Naive thymus-derived CD4-positive, alpha-beta T cell (primary cell): ENCODE data around the gene ANO4. TPM values are rescaled to one million over a fixed set of nuclear protein-coding genes. Genes with fewer than 3 reads are reported as not detected.

Experiments
- ATAC-seq: fragments of 150-1000 bp; cut with Tn5 transposase; 2 replicates; pipeline ENCODE4 v1.10.0; 2021; ENCODE audit warnings: mild to moderate bottlenecking, moderate library complexity
- CTCF ChIA-PET: fragments of 350-600 bp; sonication (Branson Sonifier 250); formaldehyde crosslinking; loops from one replicate; lab custom pipeline; 2021; ENCODE audit warnings: antibody characterized with exemption; lab: Charles Lee
- POLR2A ChIA-PET: fragments of 350-600 bp; sonication (Branson Sonifier 250); formaldehyde crosslinking; loops from one replicate; lab custom pipeline; 2021; ENCODE audit warnings: antibody characterized with exemption, inconsistent platforms; lab: Charles Lee
- DNase-seq, 9 donors: peaks; one replicate each; pipeline versions ENCODE4 v3.0.0 to v3.0.0-alpha.2; 2020 to 2022; ENCODE audit warnings: mixed read lengths in 1 of 9
- H3K27ac ChIP-seq: one replicate; pipeline ENCODE4 v1.7.0; 2013; ENCODE audit warnings: mild to moderate bottlenecking, low read depth, low read length, moderate library complexity
- H3K27me3 ChIP-seq, 2 donors: one replicate each; pipeline ENCODE4 v1.7.0; 2013; ENCODE audit warnings: low read length in 2 of 2, mild to moderate bottlenecking in 2 of 2, moderate library complexity in 2 of 2; ENCODE audit not compliant: control insufficient read depth in 2 of 2, insufficient read depth in 2 of 2
- H3K36me3 ChIP-seq, 3 experiments: 1 replicate in 2 of 3; 2 replicates in 1 of 3; pipeline ENCODE4 v1.7.0; 2013; ENCODE audit warnings: low read length in 3 of 3, mild to moderate bottlenecking in 3 of 3, moderate library complexity in 1 of 3; ENCODE audit not compliant: insufficient read depth in 3 of 3, control insufficient read depth in 2 of 3
- H3K4me1 ChIP-seq, 2 donors: one replicate each; pipeline ENCODE4 v1.7.0; 2013; ENCODE audit warnings: low read length in 2 of 2, mild to moderate bottlenecking in 2 of 2, moderate library complexity in 1 of 2; ENCODE audit not compliant: control insufficient read depth in 2 of 2, insufficient read depth in 2 of 2
- H3K4me3 ChIP-seq: 2 replicates; pipeline ENCODE4 v1.7.0; 2013; ENCODE audit warnings: mild to moderate bottlenecking, low read length
- H3K9me3 ChIP-seq, 3 experiments: 1 replicate in 2 of 3; 2 replicates in 1 of 3; pipeline ENCODE4 v1.7.0; 2013; ENCODE audit warnings: low read length in 3 of 3; ENCODE audit not compliant: control insufficient read depth in 2 of 3
- H3K27ac Mint-ChIP-seq, 9 donors: one replicate each; pipeline ENCODE4 v1.8.0; 2020 to 2022; ENCODE audit warnings: mixed read lengths in 9 of 9, mild to moderate bottlenecking in 8 of 9, moderate library complexity in 5 of 9, inconsistent platforms in 2 of 9
- H3K27me3 Mint-ChIP-seq, 5 donors: one replicate each; pipeline ENCODE4 v1.8.0; 2021 to 2022; ENCODE audit warnings: mixed read lengths in 5 of 5, mild to moderate bottlenecking in 1 of 5
- H3K36me3 Mint-ChIP-seq, 5 donors: one replicate each; pipeline ENCODE4 v1.8.0; 2020 to 2022; ENCODE audit warnings: mixed read lengths in 5 of 5, mild to moderate bottlenecking in 3 of 5, inconsistent platforms in 1 of 5
- H3K4me1 Mint-ChIP-seq, 7 donors: one replicate each; pipeline ENCODE4 v1.8.0; 2020 to 2022; ENCODE audit warnings: mixed read lengths in 7 of 7, mild to moderate bottlenecking in 3 of 7, inconsistent platforms in 1 of 7
- H3K4me3 Mint-ChIP-seq, 10 donors: one replicate each; pipeline ENCODE4 v1.8.0; 2020 to 2022; ENCODE audit warnings: mild to moderate bottlenecking in 10 of 10, mixed read lengths in 10 of 10, moderate library complexity in 6 of 10, inconsistent platforms in 2 of 10
- H3K9me3 Mint-ChIP-seq, 11 donors: one replicate each; pipeline ENCODE4 v1.8.0; 2020 to 2022; ENCODE audit warnings: mixed read lengths in 11 of 11, mild to moderate bottlenecking in 4 of 11, inconsistent platforms in 1 of 11, moderate library complexity in 1 of 11
- intact Hi-C, 2 donors: fragments of 100-400 bp; cut with micrococcal nuclease; formaldehyde crosslinking; loops; one replicate each; pipeline ENCODE4 v1.15.1; 2023
- polyA plus RNA-seq, 2 donors: library from polyadenylated mRNA; unstranded; fragments of 300-500 nt; fragmentation: Illumina TruSeq; gene quantifications; one replicate each; pipeline ENCODE4 v1.2.3, GENCODE V29; 2021
- total RNA-seq, 6 experiments: library from RNA in 5 of 6; stranded (reverse) in 5 of 6; gene quantifications; 1 replicate in 5 of 6; 2 replicates in 1 of 6; pipeline ENCODE4 v1.2.3 and lab custom pipeline; 2021 to 2026

The ANO4 gene
- total and polyA plus RNA-seq, 7 experiments from 2014 or later = not detected

- Mint-ChIP-seq H3K4me3 (no peak overlapping the region), H3K27ac (no peak overlapping the region), H3K27me3 (no peaks in the 10 kb centered on the region), H3K4me1 (no peaks in the 10 kb centered on the region), H3K9me3 (peaks cover 11 to 46% (median 27%) of the 10 kb centered on the region in 11 donors), H3K36me3 (peaks cover 0 to 10% (median 0%) of the 10 kb centered on the region in 5 donors)
- H3K4me1 ChIP-seq = no peaks in the 10 kb centered on the region
- no peaks in the 10 kb centered on the region for H3K27me3 ChIP-seq
- H3K4me3 ChIP-seq = no peak overlapping the region
- no peaks in the 10 kb centered on the region for H3K36me3 ChIP-seq
- CTCF ChIA-PET = no interaction called here
- no peak for ATAC-seq
- no peak for DNase-seq
- H3K27ac ChIP-seq = no peak overlapping the region
- H3K9me3 ChIP-seq = no peaks in the 10 kb centered on the region
- POLR2A ChIA-PET = no interaction called here
- intact Hi-C loops = no loop called here
These were observed 233.2 kb downstream of the ANO4 start for GRCh38 chr12:101027816-101028215.

GRCh38 chr12:101038289-101038871 is 243.8 kb downstream of the ANO4 start:
- ATAC-seq (no peak), DNase-seq (no peak)
- no peak overlapping the region for H3K27ac Mint-ChIP-seq
- no peaks in the 10 kb centered on the region for H3K36me3 Mint-ChIP-seq
- no peaks in the 10 kb centered on the region for H3K27me3 ChIP-seq
- no peaks in the 10 kb centered on the region for H3K27me3 Mint-ChIP-seq
- H3K4me3 ChIP-seq = no peak overlapping the region
- intact Hi-C loops = no loop called here
- CTCF ChIA-PET = no interaction called here
- H3K4me3 Mint-ChIP-seq = no peak overlapping the region
- peaks cover 0 to 14% (median 2%) of the 10 kb centered on the region in 11 donors for H3K9me3 Mint-ChIP-seq
- H3K4me1 Mint-ChIP-seq = no peaks in the 10 kb centered on the region
- H3K36me3 ChIP-seq = no peaks in the 10 kb centered on the region
- no peak overlapping the region for H3K27ac ChIP-seq
- no peaks in the 10 kb centered on the region for H3K4me1 ChIP-seq
- POLR2A ChIA-PET = no interaction called here
- H3K9me3 ChIP-seq = no peaks in the 10 kb centered on the region

- no peak for ATAC-seq
- no peaks in the 10 kb centered on the region for H3K36me3 Mint-ChIP-seq
- intact Hi-C loops = no loop called here
- Histone ChIP-seq H3K9me3 (no peaks in the 10 kb centered on the region), H3K27me3 (no peaks in the 10 kb centered on the region), H3K36me3 (no peaks in the 10 kb centered on the region), H3K4me1 (no peaks in the 10 kb centered on the region), H3K27ac (no peak overlapping the region), H3K4me3 (no peak overlapping the region)
- DNase-seq = no peak
- no peak overlapping the region for H3K27ac Mint-ChIP-seq
- H3K4me3 Mint-ChIP-seq = no peak overlapping the region
- no peaks in the 10 kb centered on the region for H3K4me1 Mint-ChIP-seq
- H3K9me3 Mint-ChIP-seq = peaks cover 0 to 12% (median 2%) of the 10 kb centered on the region in 11 donors
- POLR2A ChIA-PET = no interaction called here
- CTCF ChIA-PET = no interaction called here
- no peaks in the 10 kb centered on the region for H3K27me3 Mint-ChIP-seq
These were observed 245.4 kb downstream of the ANO4 start for GRCh38 chr12:101039848-101040531.

- H3K27me3 ChIP-seq = no peaks in the 10 kb centered on the region
- H3K36me3 ChIP-seq = no peaks in the 10 kb centered on the region
- no peak overlapping the region for H3K27ac ChIP-seq
- CTCF ChIA-PET = no interaction called here
- no peaks in the 10 kb centered on the region for H3K36me3 Mint-ChIP-seq
- no peak for ATAC-seq
- intact Hi-C loops = no loop called here
- H3K27ac Mint-ChIP-seq = no peak overlapping the region
- H3K4me3 Mint-ChIP-seq = no peak overlapping the region
- POLR2A ChIA-PET = no interaction called here
- H3K9me3 Mint-ChIP-seq = peaks cover 0 to 15% (median 2%) of the 10 kb centered on the region in 11 donors
- no peak overlapping the region for H3K4me3 ChIP-seq
- no peak for DNase-seq
- no peaks in the 10 kb centered on the region for H3K4me1 Mint-ChIP-seq
- peaks cover 0 to 3% (median 0%) of the 10 kb centered on the region in 5 donors for H3K27me3 Mint-ChIP-seq
- H3K4me1 ChIP-seq = no peaks in the 10 kb centered on the region
- H3K9me3 ChIP-seq = no peaks in the 10 kb centered on the region
These were observed 246.4 kb downstream of the ANO4 start for GRCh38 chr12:101040936-101041335.

- DNase-seq = no peak
- no peaks in the 10 kb centered on the region for H3K36me3 ChIP-seq
- H3K27ac ChIP-seq = no peak overlapping the region
- Mint-ChIP-seq H3K4me3 (no peak overlapping the region), H3K27me3 (peaks cover 0 to 9% (median 0%) of the 10 kb centered on the region in 5 donors), H3K36me3 (no peaks in the 10 kb centered on the region), H3K27ac (no peak overlapping the region), H3K4me1 (no peaks in the 10 kb centered on the region), H3K9me3 (peaks cover 0 to 6% (median 0%) of the 10 kb centered on the region in 11 donors)
- ChIA-PET POLR2A (no interaction called here), CTCF (no interaction called here)
- H3K27me3 ChIP-seq = no peaks in the 10 kb centered on the region
- no peak for ATAC-seq
- no peaks in the 10 kb centered on the region for H3K9me3 ChIP-seq
- no peak overlapping the region for H3K4me3 ChIP-seq
- no peaks in the 10 kb centered on the region for H3K4me1 ChIP-seq
- intact Hi-C loops = no loop called here
These were observed 247.6 kb downstream of the ANO4 start for GRCh38 chr12:101042211-101042610.

GRCh38 chr12:101044512-101045059 is 250.0 kb downstream of the ANO4 start:
- peaks cover 0 to 9% (median 0%) of the 10 kb centered on the region in 5 donors for H3K27me3 Mint-ChIP-seq
- ChIA-PET POLR2A (no interaction called here), CTCF (no interaction called here)
- H3K27ac Mint-ChIP-seq = no peak overlapping the region
- Histone ChIP-seq H3K27ac (no peak overlapping the region), H3K9me3 (no peaks in the 10 kb centered on the region), H3K36me3 (no peaks in the 10 kb centered on the region), H3K4me3 (no peak overlapping the region), H3K27me3 (no peaks in the 10 kb centered on the region), H3K4me1 (no peaks in the 10 kb centered on the region)
- H3K4me3 Mint-ChIP-seq = no peak overlapping the region
- no peaks in the 10 kb centered on the region for H3K4me1 Mint-ChIP-seq
- peaks cover 0 to 6% (median 0%) of the 10 kb centered on the region in 11 donors for H3K9me3 Mint-ChIP-seq
- DNase-seq = no peak
- no peaks in the 10 kb centered on the region for H3K36me3 Mint-ChIP-seq
- no peak for ATAC-seq
- intact Hi-C loops = no loop called here
